HG03558 (cell line): ENCODE results near the gene DCST2.
"Not testable (repeated sequence)": the region's sequence is repeated elsewhere in the genome, so short reads cannot be mapped to it uniquely, and the experiment has no call there.

ENCODE experiments used
- ATAC-seq: cut with Tn5 transposase; IDR thresholded peaks from one replicate; pipeline ENCODE4 v1.9.1; 2021; ENCODE audit warnings: moderate number of reproducible peaks; ENCODE audit not compliant: unreplicated experiment; ENCODE audit errors: extremely low read depth

Gene DCST2

DNA sequence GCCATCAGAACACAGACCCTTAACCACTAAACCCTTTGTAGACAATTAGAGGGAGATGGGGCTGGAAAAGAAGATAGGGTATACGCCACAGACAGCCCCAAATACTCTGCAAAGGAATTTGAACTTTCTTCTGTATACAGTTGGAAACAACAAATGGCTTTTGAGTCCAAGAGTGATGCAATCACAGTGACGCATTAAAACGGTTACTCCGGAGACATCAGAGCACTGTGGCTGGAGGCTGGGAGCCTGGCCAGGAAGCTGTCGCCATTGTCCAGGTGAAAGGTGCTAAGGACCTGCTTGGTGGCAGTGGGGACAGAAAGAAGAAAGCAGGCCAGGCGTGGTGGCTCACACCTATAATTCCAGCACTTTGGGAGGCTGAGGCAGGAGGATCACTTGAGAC, 46.3 kb downstream of the DCST2 start:
- no peak for ATAC-seq

- ATAC-seq, result not testable (repeated sequence)
Measured at GRCh38 chr1:154986736-154987135, 46.8 kb downstream of the DCST2 start.

- ATAC-seq, result no peak
Measured at GRCh38 chr1:154983776-154984466, 49.7 kb downstream of the DCST2 start.

DNA sequence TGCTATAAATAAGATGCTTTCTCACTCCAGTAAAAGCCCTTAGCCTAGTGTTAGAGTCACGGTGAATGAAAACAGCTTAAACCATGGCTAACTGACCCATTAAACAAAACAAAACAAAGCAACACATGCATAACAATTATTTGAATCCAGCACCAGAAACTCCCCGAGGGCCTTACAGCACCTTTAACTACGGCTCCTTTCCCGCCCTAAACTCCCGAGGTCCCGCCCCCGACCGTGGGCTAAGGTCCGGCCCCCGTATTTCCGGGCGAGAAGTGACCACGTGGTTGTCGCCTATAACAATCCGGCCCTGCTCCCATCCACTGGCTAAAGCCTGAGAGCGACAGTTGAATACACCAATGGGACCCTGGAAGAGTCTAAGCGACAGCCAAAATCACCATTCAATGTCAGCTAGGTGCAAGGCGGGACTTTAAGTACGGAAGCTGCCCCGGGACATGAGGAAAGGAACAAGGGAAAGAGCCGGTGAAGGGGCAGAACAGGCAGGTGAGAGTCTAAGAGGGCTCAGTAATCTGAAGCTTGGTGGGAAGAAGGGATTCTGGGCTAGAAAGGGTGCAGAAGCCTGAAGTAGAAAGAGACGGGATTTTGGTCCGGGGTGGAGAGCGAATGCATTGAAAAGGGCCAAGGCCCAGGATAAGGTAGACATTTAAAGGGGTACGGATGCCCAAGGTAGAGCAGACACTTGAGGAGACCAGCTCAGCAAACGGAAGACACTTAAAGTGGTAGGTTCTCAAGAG, 50.5 kb downstream of the DCST2 start, which contains the start of gene FLAD1:
FLAD1 (plus strand) TSS at position 448 of the 752 bp plus-strand sequence. CDS start 351 bp downstream, outside the sequence.
- ATAC-seq, result peak; percentile 100

DNA sequence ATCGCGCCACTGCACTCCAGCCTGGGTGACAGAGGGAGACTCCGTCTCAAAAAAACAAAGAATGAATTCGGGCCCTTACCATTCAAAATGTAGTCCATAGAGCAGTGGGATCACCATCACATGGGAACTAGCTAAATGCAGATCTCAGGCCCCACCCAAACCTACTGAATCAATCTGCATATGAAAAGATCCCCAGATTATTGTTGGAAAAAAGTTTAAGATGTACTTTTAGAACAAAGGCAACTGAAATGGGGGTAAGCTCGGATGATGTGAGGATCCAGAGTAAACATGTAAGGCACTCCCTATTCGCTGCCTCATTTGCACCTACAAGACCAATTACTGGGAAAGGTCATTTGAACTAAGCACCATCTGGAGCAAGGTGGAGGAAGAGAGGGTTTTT, 51.2 kb downstream of the DCST2 start:
- ATAC-seq, result no peak

GRCh38 chr1:154978360-154978759, 55.2 kb downstream of the DCST2 start:
- ATAC-seq, result no peak

- not testable (repeated sequence) for ATAC-seq
Measured at GRCh38 chr1:154977762-154978161, 55.8 kb downstream of the DCST2 start.

GRCh38 chr1:154975409-154976059, 58.0 kb downstream of the DCST2 start:
- no peak for ATAC-seq

GRCh38 chr1:154974808-154975408, 58.7 kb downstream of the DCST2 start:
- ATAC-seq, result peak; percentile 32

- ATAC-seq, result peak; percentile 54
Measured at GRCh38 chr1:154974102-154974807, 59.3 kb downstream of the DCST2 start, which contains the start of gene CKS1B. TSS of gene CKS1B (plus strand) at chr1:154974681. CDS start at chr1:154974746, 65 bp downstream.

- ATAC-seq, result no peak
Measured at GRCh38 chr1:154973344-154974101, 60.1 kb downstream of the DCST2 start.

GRCh38 chr1:154972517-154973343, 60.9 kb downstream of the DCST2 start:
- ATAC-seq, result no peak

DNA sequence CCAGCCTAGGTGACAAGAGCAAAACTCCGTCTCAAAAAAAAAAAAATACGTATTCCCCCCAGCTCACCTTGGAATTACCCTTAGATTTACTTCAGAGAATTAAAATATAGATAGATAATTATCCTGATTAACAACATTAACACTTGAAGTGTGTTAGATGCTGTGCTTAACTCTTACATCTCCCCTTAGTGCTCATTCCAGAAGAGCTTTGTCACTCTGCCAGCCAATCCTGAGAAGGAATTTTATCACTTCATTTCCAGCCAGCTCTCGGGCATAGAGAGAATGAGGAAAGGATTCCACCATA, 61.4 kb downstream of the DCST2 start:
- no peak for ATAC-seq

DNA sequence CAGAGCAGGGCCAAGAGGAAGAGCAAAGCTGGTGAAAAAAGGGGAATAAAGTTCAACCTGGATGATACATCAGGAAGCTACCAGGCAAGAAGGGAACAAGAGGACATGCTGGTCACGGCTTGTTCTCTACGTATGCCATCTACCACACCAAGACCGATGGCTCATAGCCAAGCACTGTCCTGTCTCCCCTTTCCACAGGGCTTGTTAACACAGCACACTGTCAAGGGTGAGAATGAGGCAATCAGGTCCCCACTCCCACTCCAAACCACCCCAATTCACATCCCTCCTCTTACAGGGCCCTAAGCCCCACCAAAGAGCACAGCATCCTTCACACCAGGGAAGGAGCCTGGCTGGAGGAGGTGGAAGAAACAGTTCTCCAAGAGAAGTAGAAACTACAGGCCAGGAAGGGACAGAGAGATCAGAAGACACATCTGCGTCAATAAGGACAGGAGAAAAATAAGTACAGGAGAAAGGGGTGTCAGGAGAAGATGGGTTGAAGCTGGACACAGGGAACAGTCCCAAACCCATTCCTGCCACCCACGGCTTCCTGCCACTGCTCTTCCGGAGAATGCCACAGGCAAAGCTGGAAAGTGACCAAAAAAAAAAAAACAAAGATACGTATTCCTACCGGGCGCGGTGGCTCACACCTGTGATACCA, 62.1 kb downstream of the DCST2 start:
- ATAC-seq, result no peak

GRCh38 chr1:154970631-154971340, 62.8 kb downstream of the DCST2 start, which contains the start of gene SHC1:
TSS of gene SHC1 (minus strand) at chr1:154970747. CDS start at chr1:154970526, 221 bp downstream.
- no peak for ATAC-seq

DNA sequence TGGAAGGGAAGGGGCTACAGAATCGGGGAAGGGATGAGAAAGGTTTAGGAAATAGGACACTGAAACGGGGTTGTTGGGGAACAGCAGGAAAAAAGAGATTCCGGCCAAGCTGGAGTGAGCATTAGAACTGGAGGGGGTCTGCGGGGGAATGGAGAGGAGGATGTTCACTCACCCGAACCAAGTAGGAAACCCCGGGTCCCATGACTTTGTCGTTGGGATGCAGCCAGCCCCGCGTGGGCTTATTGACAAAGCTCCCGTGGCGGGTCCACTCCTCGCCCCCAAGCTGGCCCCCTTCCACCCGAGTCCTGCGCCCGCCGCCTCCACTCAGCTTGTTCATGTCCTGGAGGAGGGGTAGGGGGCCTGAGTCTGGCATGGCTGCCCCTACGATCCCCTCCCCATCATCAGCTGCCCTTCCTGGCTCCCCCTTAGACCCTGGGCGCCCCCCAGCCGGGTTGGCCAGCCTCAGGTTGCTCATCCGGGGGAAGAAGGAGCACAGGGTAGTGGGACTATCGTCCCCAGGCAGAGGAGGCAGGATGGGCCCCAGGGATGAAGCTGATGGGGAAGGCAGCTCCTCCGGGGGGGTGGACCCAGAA, 63.6 kb downstream of the DCST2 start:
- no peak for ATAC-seq

- ATAC-seq, result no peak
Measured at GRCh38 chr1:154969246-154969645, 64.3 kb downstream of the DCST2 start.
